ENCODE results near the gene RIOX2.

DNA sequence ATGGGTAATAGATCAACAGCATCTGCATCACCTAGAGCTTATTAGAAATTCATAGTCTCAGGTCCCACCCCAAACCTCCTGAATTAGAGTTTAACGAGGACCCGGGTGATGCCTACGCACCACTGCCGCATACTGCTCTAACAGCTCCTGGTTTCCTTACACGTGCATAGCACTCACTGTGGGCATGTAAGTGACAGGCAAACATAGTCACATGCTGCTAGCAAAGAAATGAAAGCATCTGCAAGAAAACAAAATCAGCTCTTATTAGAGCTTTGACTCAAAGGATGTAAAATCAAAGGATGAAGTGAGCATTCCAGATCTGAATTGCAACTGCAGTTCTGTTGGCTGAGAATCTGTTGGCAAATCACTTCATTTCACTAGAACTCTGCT lies 19.1 kb upstream of the RIOX2 start:
- TF ChIP-seq, protein P1, sequence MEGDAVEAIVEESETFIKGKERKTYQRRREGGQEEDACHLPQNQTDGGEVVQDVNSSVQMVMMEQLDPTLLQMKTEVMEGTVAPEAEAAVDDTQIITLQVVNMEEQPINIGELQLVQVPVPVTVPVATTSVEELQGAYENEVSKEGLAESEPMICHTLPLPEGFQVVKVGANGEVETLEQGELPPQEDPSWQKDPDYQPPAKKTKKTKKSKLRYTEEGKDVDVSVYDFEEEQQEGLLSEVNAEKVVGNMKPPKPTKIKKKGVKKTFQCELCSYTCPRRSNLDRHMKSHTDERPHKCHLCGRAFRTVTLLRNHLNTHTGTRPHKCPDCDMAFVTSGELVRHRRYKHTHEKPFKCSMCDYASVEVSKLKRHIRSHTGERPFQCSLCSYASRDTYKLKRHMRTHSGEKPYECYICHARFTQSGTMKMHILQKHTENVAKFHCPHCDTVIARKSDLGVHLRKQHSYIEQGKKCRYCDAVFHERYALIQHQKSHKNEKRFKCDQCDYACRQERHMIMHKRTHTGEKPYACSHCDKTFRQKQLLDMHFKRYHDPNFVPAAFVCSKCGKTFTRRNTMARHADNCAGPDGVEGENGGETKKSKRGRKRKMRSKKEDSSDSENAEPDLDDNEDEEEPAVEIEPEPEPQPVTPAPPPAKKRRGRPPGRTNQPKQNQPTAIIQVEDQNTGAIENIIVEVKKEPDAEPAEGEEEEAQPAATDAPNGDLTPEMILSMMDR (IDR thresholded peaks at IDR 0.05): no peak
- TF ChIP-seq EZH2 (IDR thresholded peaks at IDR 0.05; ENCODE audit: borderline replicate concordance, insufficient read depth, low read depth, low read length, poor library complexity, severe bottlenecking): no peak

Data from B cell (primary cell).